Activated CD4-positive, alpha-beta T cell treated with anti-CD3 and anti-CD28 coated beads, Interleukin-2, amount 50 U/mL, for 4 hours (primary cell): ENCODE data around the gene CTDSPL.
A peak's percentile ranks its signal among the peaks of the same experiment; 100 is the strongest.
"Not testable (repeated sequence)": the region's sequence is repeated elsewhere in the genome, so short reads cannot be mapped to it uniquely, and the experiment has no call there.

Experiments
- DNase-seq, 2 experiments: peaks; one replicate each; pipeline ENCODE4 v3.0.0-alpha.2; 2020

CTDSPL gene

DNA sequence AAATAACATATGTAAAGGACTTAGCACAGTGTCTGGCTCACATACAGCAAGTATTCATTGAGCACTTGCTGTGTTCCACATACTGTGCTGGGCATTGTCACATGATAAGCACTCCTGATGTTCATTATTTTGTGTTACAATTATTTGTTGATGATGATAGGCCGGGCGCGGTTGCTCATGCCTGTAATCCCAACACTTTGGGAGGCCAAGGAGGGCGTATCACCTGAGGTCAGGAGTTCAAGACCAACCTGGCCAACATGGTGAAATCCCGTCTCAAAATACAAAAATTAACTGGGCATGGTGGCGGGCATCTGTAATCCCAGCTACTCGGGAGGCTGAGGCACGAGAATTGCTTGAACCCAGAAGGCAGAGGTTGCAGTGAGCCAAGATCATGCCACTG lies 110.4 kb downstream of the CTDSPL start:
- not testable (repeated sequence) for DNase-seq

DNA sequence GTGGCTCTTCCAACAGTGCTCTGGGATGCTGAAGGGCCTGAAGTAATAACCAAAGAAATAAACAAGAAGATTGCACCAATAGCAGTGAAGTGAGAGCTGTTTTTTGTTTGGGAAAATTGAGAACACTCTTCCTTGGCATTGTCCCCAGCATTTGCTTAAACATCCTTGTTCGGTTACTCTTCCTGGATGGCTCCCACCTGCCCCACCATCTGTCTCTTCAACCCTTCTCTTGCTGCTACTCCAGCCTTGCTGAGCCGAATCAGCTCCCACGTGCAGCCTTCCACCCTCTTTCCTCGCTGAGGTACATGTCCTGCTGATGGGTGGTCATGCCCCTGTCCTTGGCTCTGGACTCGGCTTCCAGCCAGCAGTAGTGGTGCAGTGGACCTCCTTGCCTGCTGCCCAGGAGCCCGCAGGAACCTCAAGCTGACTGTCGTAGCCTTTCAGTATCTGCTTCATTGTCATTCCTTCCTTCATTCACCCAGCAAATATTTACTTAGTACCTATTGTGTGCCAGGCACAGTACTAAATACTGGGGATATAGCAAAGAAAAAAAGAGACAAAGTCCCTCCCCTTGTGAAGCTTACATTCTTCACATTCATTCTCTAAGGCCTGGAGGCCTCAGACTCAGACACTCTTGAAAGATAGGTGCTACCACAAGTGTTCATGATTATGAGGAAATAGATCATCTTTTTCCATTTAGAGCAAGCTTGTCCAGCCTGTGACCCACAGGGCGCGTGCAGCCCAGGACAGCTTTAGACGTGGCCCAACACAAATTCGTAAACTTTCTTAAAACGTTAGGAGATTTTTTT lies 111.8 kb downstream of the CTDSPL start:
- no peak for DNase-seq

DNA sequence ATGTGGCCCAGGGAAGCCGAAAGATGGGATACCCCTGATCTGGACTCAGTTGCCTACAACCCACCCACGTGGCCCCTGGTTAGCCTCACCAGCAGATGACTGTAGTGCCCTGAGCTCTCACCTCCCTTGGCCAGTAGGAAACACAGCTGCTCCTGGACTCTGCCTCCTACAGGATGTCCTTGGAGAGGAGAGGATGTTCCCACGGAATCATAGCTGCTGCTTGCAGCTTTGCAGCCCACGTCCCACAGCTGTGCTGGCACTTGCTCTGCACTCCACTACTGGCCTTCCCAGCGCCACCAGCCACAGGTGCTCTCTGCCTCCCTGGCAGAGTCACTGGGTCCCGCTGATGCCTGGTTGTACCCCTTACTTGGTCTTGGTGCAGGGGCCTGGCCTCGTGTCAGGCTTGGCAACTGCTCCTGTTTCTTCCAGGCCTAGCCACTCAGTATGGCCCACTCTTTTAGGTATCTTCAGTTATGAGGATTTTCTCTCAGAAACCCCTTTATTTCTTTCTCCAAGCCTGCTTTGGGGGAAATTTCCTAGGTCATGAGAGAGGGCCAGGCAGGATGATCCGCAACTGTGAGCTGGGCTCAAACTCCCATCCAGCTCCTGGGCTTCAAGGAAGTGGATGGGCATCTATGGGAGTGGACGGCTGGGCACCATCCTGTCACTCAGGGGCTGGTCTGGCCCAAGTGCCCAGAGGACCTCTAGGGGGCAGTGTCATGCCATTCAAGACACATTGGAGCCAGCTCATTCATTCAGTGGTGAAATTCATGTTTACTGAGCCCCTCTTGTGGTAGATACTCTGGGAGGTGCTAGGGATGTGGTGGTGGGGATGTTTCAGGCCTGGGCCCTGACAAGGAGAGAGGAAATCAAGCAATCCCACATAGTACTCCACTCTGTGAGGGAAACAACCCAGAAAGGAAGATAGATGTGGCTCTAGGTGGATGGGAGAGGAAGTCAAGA lies 112.7 kb downstream of the CTDSPL start:
- peak; percentile 61 to 65 for DNase-seq

DNA sequence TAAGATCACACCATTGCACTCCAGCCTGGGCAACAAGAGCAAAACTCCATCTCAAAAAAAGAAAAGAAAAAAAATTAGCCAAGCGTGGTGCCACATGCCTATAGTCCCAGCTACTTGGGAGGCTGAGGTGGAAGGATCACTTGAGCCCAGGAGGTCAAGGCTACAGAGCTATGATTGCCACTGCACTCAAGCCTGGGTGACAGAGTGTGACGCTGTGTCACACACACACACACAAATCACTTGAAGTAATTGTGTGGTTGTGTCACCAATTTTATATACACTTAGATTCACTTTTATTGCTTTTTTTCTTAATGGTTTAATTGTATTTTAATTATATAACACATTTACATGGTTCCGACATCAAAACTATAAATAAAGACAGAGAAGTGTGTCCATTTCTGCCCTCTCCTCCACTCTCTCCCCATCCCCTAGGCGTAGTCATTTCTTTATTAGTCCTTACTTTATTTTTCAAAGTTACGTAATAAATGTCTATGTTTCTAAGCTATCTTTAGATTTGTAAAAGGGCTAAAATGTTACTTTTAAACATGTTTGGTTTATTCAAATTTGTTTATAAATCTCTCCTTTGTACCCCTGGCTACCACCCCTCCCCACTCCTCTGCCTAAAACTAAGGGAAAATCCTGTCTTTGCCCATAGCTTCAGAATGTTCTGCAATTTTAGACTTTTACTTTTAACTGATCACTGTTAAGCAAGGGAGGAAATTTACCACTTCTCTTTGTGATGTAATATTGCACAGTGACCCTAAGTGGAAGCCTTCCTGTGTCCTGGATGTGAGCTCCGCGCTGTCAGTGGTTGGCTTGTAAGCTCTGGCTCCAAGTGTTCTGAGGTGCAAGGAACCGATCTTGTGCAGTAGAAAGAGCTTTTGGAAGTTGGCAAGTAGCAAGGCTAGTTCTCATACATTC lies 118.1 kb downstream of the CTDSPL start:
- DNase-seq = no peak

DNA sequence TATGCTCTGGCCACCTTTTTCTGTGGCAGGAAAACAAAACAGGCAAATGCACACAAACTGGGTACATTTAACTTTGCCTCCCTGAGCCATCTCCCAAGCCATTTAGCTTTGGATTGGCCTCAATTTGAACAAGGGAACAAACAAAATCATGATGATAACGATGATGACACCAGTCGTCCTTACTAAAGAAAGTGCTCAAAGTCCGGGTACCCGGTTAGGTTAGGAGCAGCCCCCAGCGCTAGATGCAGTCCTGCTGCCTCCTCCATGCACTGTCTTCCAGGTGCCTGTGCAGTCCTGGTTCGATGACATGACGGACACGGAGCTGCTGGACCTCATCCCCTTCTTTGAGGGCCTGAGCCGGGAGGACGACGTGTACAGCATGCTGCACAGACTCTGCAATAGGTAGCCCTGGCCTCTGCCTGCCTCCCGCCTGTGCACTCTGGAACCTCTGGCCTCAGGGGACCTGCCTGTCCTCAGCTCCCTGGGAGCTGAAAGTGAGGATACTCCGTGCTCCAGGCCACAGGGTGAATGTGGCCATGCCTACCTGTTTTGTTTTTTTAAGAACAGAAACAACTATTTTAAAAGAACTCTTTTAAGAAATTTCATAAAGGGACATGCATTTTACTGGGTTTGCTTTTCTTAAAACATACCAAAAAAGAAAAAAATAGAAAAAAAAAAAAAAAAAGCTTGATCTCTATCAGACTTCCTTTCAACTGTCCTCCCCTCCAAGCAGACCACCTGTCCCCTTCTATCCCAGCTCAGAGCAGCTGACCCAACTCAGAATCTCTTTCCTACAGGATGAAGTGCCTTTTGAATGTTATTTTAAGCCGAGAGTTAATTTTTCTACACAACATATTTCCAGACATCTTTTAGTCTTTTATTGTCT lies 119.0 kb downstream of the CTDSPL start:
- DNase-seq = no peak

DNA sequence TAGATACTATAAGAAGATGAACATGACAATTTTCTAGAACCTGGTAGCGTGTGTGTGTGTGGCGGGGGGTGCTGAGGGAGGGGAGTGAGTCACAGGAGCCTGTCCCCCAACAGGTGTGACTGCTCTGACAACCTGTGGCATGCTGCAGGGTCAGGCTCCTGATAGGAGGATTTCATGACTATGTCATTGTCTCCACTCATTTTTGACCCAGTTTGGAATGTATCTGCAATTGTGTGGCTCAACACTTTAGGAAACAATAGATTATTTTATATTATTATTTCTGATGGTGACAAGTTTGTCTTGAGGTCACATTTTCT lies 119.6 kb downstream of the CTDSPL start:
- DNase-seq = no peak

DNA sequence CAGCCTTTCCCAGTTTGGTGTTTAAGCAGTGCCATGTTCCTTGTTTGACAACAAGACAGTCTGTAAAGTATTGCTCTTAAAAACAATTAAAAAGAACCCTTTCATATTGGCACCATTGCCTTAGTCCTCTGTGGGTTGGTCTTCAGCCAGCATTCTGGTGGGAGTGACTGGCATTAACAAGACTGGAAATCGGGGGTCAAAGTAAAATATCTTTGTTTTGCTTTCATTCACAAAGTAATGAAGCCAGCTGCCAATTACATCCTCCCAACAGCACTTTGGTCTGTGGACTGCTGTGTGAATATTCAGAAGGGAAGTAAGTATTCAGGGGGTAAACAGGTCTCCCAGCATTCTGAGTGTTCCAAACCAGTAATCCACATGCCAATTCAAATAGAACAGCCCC lies 120.7 kb downstream of the CTDSPL start:
- DNase-seq = no peak

DNA sequence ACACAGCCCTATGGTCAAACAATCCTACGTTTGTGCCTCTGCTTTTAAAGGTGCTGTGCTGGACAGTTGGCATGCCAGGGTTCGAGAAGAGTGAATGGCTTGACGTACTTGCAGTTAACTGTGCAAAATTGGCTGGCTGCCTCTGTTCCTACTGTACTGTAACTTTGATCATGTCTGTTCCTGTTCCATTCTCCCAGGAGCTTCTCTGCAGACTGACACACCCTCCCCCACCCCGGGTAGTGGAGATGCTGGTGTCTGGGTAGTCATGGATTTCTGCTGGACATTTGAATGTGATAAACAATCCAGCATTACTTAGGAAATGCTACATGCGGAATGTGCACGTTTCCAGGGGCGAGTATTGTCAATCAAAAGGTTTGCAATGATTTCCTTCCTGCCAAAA lies 122.4 kb downstream of the CTDSPL start:
- DNase-seq = no peak

DNA sequence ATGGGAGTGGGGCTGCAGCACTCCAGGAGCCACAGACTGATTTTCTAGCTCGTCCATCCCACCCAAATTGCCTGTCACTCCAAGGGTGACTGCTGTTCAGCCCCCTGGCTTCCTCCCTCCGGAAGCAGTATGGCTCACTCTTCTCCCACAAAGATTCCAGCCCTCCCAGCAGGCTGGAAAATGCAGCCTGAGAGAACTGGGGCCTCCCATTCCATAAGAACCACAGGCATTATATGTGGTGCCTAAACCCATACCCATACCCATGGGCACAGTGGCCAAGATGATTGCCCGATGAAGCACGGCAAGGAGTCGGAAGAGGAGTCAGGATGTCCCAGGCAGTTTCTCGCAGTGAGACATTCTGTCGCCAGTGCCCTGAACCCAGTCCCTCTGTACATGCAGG lies 122.9 kb downstream of the CTDSPL start:
- DNase-seq = no peak

DNA sequence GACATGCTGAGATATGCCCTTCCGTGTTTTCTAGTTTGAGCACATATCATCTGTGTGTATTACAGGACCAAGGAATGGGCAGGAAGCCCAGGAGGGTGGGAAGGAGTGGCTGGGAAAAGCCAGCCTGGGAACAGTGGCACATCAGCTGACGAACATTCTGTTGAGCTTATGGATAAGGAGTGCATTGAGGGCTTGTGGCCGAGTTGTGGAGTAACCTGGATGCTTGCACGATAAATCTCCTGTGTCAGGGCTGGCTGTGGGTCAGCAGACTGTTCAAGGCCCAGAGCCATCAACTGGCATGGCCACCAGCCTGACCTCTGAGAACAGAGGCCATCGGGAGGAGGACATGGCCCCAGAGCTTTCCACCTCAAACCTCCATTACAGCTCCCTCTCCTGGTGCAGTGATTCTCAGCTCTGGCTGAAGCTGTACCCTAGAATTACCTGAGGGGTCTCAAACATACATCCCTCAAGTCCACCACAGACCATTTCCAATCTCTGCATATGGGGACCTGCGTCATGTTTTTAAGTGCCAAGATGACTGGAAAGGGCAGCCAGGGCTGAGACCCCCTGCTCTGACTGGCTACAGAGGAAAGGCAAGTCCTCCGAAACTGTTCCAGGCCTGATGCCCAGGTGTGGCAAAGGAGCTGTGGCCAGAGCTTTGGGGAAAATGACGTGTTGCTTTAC lies 124.1 kb downstream of the CTDSPL start:
- no peak for DNase-seq

DNA sequence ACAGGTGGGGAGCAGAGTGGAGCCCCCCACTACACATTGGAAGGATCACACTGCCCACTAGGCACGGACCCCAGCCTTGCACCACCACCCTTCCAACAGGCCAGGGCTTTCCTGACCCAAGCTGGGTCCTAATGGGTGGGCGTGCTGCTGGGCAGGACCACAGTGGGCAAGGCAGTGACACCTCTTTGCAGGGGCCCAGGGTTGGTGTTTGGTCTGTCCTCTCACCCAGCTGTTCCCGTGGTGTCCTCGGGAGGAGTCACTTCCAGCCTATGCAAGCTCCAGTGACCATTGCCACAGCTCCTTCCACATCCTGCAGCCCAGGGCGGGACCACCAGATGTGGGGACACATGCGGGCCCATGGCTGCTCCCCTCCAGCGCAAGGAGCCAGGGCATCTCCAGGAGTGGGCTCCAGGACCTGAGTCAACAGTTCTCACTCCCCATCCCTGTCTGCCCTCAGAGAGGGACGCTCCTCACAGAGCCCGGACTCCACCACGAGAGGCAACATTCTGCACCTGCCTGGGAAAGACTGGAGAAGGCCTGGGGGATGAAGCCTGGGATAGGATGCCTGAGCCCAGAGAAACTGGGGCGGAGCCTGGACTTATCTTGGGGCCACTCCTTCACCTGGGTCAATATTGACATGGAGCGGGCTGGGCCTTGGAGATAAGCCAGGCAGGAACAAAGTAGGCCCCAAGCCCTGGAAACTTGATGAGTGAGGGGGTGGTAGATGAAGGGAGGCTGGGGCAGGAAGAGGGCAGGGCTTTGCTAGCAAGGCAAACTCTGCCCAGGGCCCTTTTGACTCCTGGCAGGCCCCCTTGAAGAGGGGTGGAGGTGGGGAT lies 125.0 kb downstream of the CTDSPL start:
- no peak for DNase-seq

DNA sequence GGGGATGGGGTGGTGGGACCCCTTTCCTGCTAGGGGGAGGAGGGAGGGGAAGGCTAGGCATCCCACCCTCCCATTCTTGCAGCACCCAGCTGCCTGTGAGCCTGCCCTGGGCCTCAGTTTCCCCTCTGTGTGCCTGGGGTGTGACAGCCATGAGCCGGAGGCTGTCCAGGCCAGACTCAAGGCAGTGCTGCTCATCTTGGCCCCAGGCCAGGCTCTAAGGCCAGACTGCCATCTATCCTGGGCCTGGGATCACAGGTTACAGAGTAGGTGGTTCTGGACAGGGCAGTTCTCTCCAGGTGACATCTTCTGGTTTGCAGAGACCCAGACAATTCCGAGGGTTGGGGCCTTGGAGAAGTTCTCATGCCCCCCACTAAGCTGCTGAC lies 125.6 kb downstream of the CTDSPL start:
- DNase-seq = no peak

DNA sequence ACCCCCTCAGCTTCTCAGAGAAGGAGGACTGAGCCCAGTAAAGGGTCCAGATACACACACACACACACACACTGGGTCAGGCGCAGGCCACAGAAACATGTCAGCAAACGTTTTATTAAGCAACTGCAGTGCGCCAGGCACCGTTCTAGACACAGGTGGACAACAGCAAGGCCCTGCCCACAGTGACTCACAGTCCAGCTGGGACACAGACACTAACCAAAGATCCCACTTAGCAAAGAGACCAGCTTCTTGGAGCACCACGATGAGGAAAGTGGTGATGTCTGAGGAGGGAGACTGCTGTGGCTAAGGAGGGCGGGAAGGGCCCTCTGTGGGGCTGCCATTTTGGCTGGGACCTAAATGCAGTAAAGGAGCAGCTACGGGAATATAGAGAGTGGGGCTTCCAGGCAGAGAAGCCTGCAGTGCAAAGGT lies 126.1 kb downstream of the CTDSPL start:
- DNase-seq = no peak

DNA sequence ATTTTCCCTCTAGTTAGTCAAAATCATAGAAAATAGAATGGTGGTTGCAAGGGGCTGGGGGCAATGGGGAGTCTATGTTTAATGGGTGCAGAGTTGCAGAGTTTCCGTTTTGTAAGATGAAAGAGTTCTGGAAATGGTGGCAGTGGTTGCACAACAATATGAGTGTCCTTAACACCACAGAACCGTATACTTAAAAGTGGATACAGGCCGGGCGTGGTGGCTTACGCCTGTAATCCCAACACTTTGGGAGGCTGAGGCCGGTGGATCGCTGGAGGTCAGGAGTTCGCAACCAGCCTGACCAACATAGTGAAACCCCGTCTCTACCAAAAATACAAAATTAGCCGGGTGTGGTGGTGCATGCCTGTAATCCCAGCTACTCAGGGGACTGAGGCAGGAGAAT lies 126.7 kb downstream of the CTDSPL start:
- DNase-seq = not testable (repeated sequence)

DNA sequence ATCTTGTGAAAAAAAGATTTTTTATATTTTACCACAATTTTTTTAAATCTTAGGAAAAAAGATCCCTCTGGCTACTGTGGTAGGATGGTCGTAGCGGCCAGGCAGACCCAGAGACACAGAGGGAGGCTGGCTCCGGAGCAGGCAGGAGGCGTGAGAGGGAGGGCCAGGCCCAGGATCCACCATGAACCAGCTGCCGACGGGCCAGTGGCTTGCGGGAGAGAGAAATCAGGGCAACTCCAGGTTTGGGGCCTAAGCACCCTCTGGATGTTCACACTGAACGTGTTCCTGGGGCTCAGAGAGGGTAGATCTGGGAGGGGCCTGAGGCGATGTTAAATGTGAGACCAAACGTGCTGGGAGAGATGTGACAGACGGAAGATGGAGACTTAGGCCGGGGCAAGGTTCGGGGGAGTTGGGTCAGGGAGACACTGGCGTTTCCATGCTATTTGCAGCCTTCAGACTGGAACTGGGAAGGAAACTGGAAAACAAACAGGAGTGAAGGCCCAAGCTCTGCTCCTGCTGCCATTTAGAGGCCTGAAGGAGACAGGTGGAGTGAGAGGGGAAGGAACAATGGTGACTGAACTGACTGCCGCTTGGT lies 127.3 kb downstream of the CTDSPL start:
- DNase-seq = no peak

DNA sequence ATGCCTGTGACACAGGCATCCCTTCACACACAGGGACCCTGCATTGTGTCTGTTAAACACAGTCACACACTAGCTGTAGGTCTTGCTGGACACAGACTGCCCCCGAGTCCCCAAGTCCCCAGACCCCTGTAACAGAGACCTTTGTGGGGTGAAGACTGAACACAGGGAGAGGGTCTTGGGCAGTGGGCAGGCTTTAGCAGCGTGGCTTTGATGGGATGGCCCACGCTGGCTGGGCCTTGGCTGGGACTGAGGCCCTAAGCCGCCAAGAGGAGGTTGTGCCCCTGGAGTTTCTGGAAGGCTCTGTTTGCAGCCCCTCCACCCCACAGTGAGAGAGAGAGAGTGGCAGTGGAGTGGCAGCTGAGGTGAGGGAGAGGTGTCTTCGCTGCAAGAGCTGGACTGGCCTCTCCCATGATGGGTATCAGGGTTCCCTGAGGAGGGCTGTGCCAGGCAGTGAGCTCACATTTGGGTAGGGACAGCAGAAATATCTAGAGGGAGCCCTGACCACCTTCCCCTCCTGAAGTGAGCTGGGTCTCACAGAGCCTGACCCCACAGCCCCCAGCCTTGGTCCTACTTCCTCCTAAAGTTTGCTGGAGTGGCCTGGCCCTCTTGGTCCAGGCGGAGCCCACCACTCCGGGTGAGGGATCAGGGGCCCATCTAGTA lies 128.3 kb downstream of the CTDSPL start:
- DNase-seq = no peak

DNA sequence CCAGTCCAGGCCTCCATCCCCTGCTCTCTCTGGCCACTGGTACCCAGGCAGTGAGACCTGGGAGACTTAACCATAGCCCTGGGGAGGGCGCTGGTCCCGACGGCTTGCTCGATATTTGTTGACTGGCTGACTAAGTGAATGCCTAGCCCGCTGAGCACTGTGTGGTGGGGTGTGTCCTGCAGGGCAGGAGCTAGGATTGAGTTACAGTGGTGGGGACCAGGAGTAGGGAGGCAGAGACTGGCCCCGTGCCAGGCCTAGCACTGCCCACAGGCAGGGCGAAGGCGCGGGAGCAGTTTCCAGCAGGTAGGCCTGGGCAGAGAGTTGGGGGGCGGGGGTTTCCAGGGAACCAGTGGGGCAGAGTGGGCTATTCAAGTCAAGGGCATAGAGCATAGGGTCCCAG lies 128.8 kb downstream of the CTDSPL start, which contains the start of gene VILL:
VILL (plus strand) TSS at position 260 of the 400 bp plus-strand sequence. CDS start 2,887 bp downstream, outside the sequence.
- DNase-seq = no peak

DNA sequence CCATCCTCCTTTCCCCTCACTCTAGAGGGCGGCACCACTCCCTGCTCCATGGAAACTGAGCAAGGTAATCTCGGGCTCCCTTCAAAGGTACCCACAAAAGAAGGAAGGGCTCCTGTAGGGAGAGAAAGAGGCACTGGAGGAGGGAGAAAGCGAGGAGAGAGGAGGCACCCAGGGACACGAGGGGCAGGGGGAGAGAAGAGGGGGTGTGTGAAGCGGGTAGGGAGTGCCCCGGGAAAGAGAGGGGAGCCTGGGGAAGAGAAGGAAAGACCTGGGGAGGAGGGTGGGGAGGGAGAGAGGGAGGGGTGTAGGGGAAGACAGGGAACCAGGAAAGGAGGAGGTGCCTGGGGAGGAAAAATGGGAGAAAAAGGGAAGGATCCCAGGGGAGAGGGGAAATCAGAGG lies 129.4 kb downstream of the CTDSPL start:
- no peak for DNase-seq

DNA sequence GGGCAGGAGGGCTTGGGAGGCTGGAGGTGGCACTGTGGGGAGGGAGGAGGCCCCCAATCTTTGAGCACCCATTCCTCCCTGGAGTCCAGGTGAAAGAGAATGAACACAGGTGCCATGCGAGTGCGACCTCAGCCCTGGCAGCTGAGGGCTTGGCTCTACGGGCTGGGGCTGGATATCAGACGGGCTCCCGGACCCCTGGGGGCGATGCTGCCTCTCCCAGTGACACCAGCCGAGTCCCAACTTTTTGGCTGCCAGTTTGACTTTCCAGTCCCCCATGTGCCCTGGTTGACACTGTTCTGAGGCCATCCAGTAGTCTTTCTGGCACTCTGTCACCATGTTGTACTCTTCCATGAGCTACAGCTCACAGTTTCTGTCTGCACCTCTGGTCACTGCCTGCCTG lies 130.1 kb downstream of the CTDSPL start:
- no peak for DNase-seq
